Gastroesophageal sphincter (tissue), 4 donors: ENCODE results near the gene AKAP6. TPM values are rescaled to one million over a fixed set of nuclear protein-coding genes. Genes with fewer than 3 reads are reported as not detected.

Source experiments
- ATAC-seq: fragments of 150-250 bp; one replicate; pipeline ENCODE4 v1.9.1; 2016; ENCODE audit warnings: mild to moderate bottlenecking, moderate library complexity
- H3K27ac ChIP-seq, 4 donors: fragments of 200-600 bp; sonication (generic) in 3 of 4; 1 replicate in 3 of 4; 2 replicates in 1 of 4; pipeline ENCODE4 v1.5.1; 2016 to 2019
- H3K27me3 ChIP-seq: fragments of 200-600 bp; sonication (generic); one replicate; pipeline ENCODE4 v1.5.1; 2019
- H3K36me3 ChIP-seq, 2 donors: fragments of 200-600 bp; sonication (generic); one replicate each; pipeline ENCODE4 v1.5.1; 2019; ENCODE audit warnings: control low read depth in 1 of 2
- H3K4me1 ChIP-seq, 3 donors: fragments of 200-600 bp; sonication (generic); 1 replicate in 2 of 3; 2 replicates in 1 of 3; pipeline ENCODE4 v1.5.1; 2016 to 2019; ENCODE audit warnings: control low read depth in 2 of 3
- H3K4me3 ChIP-seq, 2 donors: fragments of 200-600 bp; sonication (generic); one replicate each; pipeline ENCODE4 v1.5.1; 2019; ENCODE audit warnings: mild to moderate bottlenecking in 1 of 2, moderate library complexity in 1 of 2
- H3K9me3 ChIP-seq, 3 donors: fragments of 200-600 bp; sonication (generic); one replicate each; pipeline ENCODE4 v1.5.1; 2017 to 2019; ENCODE audit warnings: control low read depth in 2 of 3
- EP300 ChIP-seq: sonication (generic); formaldehyde crosslinking; IDR thresholded peaks from one replicate; pipeline ENCODE4 v1.6.1; 2017; ENCODE audit warnings: antibody characterized with exemption, mild to moderate bottlenecking
- POLR2A ChIP-seq, 2 donors: fragments of 450-650 bp; IDR thresholded peaks; one replicate each; pipeline ENCODE4 v1.6.1; 2017; ENCODE audit warnings: antibody characterized with exemption in 2 of 2, mild to moderate bottlenecking in 2 of 2, moderate library complexity in 1 of 2
- POLR2AphosphoS5 ChIP-seq: sonication (generic); formaldehyde crosslinking; IDR thresholded peaks from one replicate; pipeline ENCODE4 v1.6.1; 2017; ENCODE audit warnings: antibody characterized with exemption
- WGBS, 2 donors: methylation state at CpG; one replicate each; pipeline ENCODE4 v1.1.5; 2018; ENCODE audit warnings: low coverage in 1 of 2; 5-methylcytosine and 5-hydroxymethylcytosine counted together
- total RNA-seq, 4 donors: library from RNA; depleted of rRNA; stranded (reverse); fragments of >200 nt; gene quantifications; one replicate each; pipeline ENCODE4 v1.1.0, GENCODE V29; 2016
- TF ChIP-seq, protein P1 (sequence below), 4 experiments: fragments of 200-600 bp in 2 of 4; fragments of 450-650 bp in 2 of 4; sonication (generic) in 1 of 4; IDR thresholded peaks; one replicate each; pipeline ENCODE4 v1.5.1; 2017 to 2019; ENCODE audit warnings: antibody characterized with exemption in 4 of 4, mild to moderate bottlenecking in 2 of 4, moderate library complexity in 2 of 4

AKAP6 gene
- total RNA-seq, 4 donors from 2014 or later, result 33.1 to 65.4 (median 45.0) TPM

DNA sequence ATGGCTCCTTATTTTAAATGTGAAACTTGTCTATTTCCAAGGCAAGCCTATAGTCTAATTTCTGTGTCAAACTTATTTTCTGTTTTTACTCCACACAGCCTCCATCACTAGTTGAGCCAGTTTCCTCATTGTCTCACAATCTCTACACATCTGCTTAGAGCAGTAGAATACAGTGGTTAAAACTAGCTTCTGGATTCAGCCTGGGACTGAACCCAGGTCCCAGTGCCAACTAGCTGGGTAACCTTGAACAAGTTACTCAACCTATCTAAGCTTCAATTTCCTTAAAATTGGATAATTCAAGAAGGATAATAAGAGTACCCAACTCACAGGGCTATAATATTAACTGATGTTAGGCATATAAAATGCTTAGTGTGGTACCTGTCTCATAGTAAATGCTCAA is 304.8 kb downstream of the AKAP6 start:
- no peak for ATAC-seq
- no peak for TF ChIP-seq EP300
- no peak for TF ChIP-seq POLR2AphosphoS5
- no peak for TF ChIP-seq POLR2A (IDR thresholded peaks at IDR 0.05)
- TF ChIP-seq, protein P1, sequence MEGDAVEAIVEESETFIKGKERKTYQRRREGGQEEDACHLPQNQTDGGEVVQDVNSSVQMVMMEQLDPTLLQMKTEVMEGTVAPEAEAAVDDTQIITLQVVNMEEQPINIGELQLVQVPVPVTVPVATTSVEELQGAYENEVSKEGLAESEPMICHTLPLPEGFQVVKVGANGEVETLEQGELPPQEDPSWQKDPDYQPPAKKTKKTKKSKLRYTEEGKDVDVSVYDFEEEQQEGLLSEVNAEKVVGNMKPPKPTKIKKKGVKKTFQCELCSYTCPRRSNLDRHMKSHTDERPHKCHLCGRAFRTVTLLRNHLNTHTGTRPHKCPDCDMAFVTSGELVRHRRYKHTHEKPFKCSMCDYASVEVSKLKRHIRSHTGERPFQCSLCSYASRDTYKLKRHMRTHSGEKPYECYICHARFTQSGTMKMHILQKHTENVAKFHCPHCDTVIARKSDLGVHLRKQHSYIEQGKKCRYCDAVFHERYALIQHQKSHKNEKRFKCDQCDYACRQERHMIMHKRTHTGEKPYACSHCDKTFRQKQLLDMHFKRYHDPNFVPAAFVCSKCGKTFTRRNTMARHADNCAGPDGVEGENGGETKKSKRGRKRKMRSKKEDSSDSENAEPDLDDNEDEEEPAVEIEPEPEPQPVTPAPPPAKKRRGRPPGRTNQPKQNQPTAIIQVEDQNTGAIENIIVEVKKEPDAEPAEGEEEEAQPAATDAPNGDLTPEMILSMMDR (IDR thresholded peaks at IDR 0.05), result no peak
- H3K36me3 ChIP-seq, result no peaks in the 10 kb centered on the region
- H3K27me3 ChIP-seq, result no peaks in the 10 kb centered on the region
- no peak overlapping the region for H3K4me3 ChIP-seq
- no peaks in the 10 kb centered on the region for H3K9me3 ChIP-seq
- H3K27ac ChIP-seq, result no peak overlapping the region
- H3K4me1 ChIP-seq, result peaks cover 0 to 17% (median 2%) of the 10 kb centered on the region in 3 donors

DNA sequence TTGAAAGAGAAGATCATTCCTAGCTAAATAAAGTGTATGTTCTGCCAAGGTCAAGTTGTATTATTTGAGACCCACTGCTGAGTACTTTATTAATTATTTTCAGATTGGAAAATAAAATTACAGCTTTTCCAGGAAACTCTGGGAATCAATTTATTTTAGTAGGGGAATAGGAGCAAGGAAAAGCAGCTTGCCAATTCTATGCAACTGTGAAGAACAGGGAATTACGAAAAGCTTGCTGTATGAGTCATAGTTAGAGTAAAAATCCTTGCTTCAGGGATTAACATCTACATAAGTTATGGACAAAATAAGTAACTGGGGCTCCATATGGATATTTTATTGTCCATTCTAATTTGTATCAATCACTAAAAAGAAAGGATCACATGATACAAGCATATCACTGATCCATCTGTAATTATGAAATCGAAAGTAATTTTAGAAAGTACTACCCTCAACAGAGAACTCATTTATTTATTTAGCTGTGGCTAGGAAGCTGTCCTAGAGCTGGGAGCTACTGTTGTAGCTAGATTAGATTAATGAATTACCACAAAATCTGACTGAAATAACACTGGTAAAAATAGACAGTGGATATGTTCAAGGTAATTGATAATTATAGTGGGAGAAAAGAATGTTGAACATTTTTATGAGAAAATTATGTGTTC is 306.1 kb downstream of the AKAP6 start:
- TF ChIP-seq POLR2A (IDR thresholded peaks at IDR 0.05) (no peak), EP300 (no peak), POLR2AphosphoS5 (peak; percentile 39)
- TF ChIP-seq, protein P1 (IDR thresholded peaks at IDR 0.05), result no peak
- peak overlapping the region; percentile 24 to 31 for H3K4me3 ChIP-seq
- ATAC-seq, result peak; percentile 71
- H3K27ac ChIP-seq, result peak overlapping the region in 1 of 4 donors; percentile 29
- 11 to 14% methylated on average over 2 of the region's 2 CpGs for WGBS, 2 donors
- no peaks in the 10 kb centered on the region for H3K27me3 ChIP-seq
- no peaks in the 10 kb centered on the region for H3K36me3 ChIP-seq
- peaks cover 0 to 17% (median 2%) of the 10 kb centered on the region in 3 donors for H3K4me1 ChIP-seq
- no peaks in the 10 kb centered on the region for H3K9me3 ChIP-seq

DNA sequence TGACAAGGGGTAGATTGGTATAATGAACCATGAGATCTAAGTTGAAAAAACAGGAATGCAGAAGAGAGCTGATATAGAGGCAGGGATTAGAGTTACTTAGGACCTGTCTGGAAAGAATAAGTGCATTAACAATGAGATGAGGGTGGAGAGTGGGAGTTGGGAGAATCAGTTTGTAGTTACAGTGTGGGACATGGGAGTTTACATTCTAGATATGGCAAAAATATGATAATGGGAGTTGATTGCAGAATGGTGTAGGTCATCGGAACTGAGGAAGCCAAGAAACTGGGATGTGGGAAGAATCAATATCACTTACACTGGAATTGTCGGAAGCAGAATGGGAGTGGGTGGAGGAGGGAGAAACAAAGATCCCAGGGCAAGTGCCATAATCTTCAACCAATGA is 308.5 kb downstream of the AKAP6 start:
- 50 to 61% methylated on average over 1 to 2 of the region's 2 CpGs for WGBS, 2 donors
- no peak overlapping the region for H3K27ac ChIP-seq
- no peak overlapping the region for H3K4me3 ChIP-seq
- TF ChIP-seq POLR2AphosphoS5 (no peak), EP300 (no peak), POLR2A (IDR thresholded peaks at IDR 0.05) (no peak)
- TF ChIP-seq, protein P1 (IDR thresholded peaks at IDR 0.05), result no peak
- no peaks in the 10 kb centered on the region for H3K36me3 ChIP-seq
- H3K27me3 ChIP-seq, result no peaks in the 10 kb centered on the region
- no peak for ATAC-seq
- no peaks in the 10 kb centered on the region for H3K9me3 ChIP-seq
- H3K4me1 ChIP-seq, result peaks cover 0 to 17% (median 2%) of the 10 kb centered on the region in 3 donors

DNA sequence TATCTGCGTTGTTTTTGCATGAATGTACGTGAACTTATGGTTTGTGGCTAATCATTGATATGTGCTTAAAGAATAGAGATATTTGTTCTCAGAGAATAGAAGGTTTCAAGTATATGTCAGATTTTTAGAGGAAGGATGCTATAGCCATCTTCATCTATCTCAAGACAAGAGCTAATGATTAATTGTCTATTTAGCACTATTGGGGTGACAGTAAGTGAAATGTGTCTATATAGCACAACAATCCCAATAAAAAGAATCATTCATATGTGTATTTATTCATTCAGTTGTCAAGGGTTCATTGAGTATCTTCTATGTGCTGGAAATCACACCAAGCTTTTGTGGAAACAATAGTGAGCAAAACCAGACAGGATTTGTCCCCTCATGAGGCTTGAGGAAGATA is 310.1 kb downstream of the AKAP6 start:
- Histone ChIP-seq H3K4me1 (peaks cover 0 to 17% (median 2%) of the 10 kb centered on the region in 3 donors), H3K27me3 (no peaks in the 10 kb centered on the region), H3K27ac (no peak overlapping the region), H3K4me3 (no peak overlapping the region), H3K9me3 (no peaks in the 10 kb centered on the region), H3K36me3 (no peaks in the 10 kb centered on the region)
- TF ChIP-seq POLR2AphosphoS5 (no peak), POLR2A (IDR thresholded peaks at IDR 0.05) (no peak), EP300 (no peak)
- TF ChIP-seq, protein P1 (IDR thresholded peaks at IDR 0.05), result no peak
- no peak for ATAC-seq
- 92 to 97% methylated on average over 2 of the region's 2 CpGs for WGBS, 2 donors

DNA sequence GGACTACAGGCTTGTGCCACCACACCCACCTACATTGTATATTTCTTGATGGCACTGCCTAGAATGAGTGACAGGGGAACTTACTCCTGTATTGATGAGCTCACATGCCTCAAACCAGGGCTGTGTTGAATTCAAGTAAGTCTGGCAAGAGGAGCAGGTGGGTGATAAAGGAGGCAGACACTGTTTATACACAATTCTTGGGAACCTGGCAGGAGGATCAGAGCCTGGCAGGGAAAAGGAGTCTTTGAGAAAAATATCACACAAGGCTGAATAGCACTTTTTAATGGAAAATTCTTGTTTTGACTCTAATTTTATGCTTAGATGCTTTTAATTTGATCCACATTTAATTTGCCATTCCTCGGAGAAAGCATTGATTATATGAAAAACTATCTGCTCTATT is 316.5 kb downstream of the AKAP6 start:
- H3K9me3 ChIP-seq, result no peaks in the 10 kb centered on the region
- 73 to 87% methylated on average over 1 of the region's 1 CpG for WGBS, 2 donors
- peaks cover 0 to 23% (median 0%) of the 10 kb centered on the region in 3 donors for H3K4me1 ChIP-seq
- H3K36me3 ChIP-seq, result no peaks in the 10 kb centered on the region
- no peak overlapping the region for H3K4me3 ChIP-seq
- TF ChIP-seq POLR2AphosphoS5, result no peak
- no peak for TF ChIP-seq EP300
- no peak for TF ChIP-seq POLR2A (IDR thresholded peaks at IDR 0.05)
- TF ChIP-seq, protein P1 (IDR thresholded peaks at IDR 0.05), result no peak
- H3K27ac ChIP-seq, result no peak overlapping the region
- H3K27me3 ChIP-seq, result no peaks in the 10 kb centered on the region
- no peak for ATAC-seq
